Esophagus muscularis mucosa (tissue), 4 donors: Measurements from ENCODE around the gene RBL1. TPM values are rescaled to one million over a fixed set of nuclear protein-coding genes. Genes with fewer than 3 reads are reported as not detected.

Experiments used
- DNase-seq: peaks from one replicate; pipeline ENCODE4 v3.0.0-alpha.2; 2017; ENCODE audit errors: extremely low spot score
- H3K27ac ChIP-seq, 4 donors: fragments of 200-600 bp; sonication (generic); replicated peaks in 1 of 4; 1 replicate in 3 of 4; 2 replicates in 1 of 4; pipeline ENCODE4 v1.5.1; 2016 to 2019; ENCODE audit warnings: mild to moderate bottlenecking in 1 of 4
- H3K27me3 ChIP-seq, 4 donors: fragments of 200-600 bp; sonication (generic); one replicate each; pipeline versions ENCODE4 v1.5.1 to v1.6.0; 2016 to 2019
- H3K36me3 ChIP-seq, 4 donors: fragments of 200-600 bp; sonication (generic); one replicate each; pipeline ENCODE4 v1.5.1; 2016 to 2019
- H3K4me1 ChIP-seq, 4 donors: fragments of 200-600 bp; sonication (generic); one replicate each; pipeline ENCODE4 v1.5.1; 2016 to 2019
- H3K4me3 ChIP-seq, 4 donors: fragments of 200-600 bp; sonication (generic); 1 replicate in 2 of 4; 2 replicates in 2 of 4; pipeline ENCODE4 v1.5.1; 2016 to 2019; ENCODE audit warnings: mild to moderate bottlenecking in 4 of 4, moderate library complexity in 1 of 4
- H3K9me3 ChIP-seq, 4 donors: fragments of 200-600 bp; sonication (generic); 1 replicate in 3 of 4; 2 replicates in 1 of 4; pipeline ENCODE4 v1.5.1; 2016 to 2019
- CTCF ChIP-seq, 3 experiments: fragments of 200-600 bp in 2 of 3; fragments of 450-650 bp in 1 of 3; sonication (generic) in 2 of 3; IDR thresholded peaks; one replicate each; pipeline ENCODE4 v1.5.1; 2017 to 2019; ENCODE audit warnings: antibody characterized with exemption in 3 of 3, mild to moderate bottlenecking in 2 of 3, moderate library complexity in 1 of 3
- EP300 ChIP-seq: sonication (generic); formaldehyde crosslinking; IDR thresholded peaks from one replicate; pipeline ENCODE4 v1.6.1; 2017; ENCODE audit warnings: antibody characterized with exemption
- POLR2A ChIP-seq: fragments of 450-650 bp; IDR thresholded peaks from one replicate; pipeline ENCODE4 v1.6.1; 2017; ENCODE audit warnings: antibody characterized with exemption, moderate library complexity, mild to moderate bottlenecking, low read depth
- POLR2AphosphoS5 ChIP-seq, 2 donors: sonication (generic); formaldehyde crosslinking; IDR thresholded peaks; one replicate each; pipeline ENCODE4 v1.6.1; 2017; ENCODE audit warnings: antibody characterized with exemption in 2 of 2
- WGBS: methylation state at CpG from one replicate; pipeline ENCODE4 v1.1.5; 2018; 5-methylcytosine and 5-hydroxymethylcytosine counted together
- intact Hi-C: fragments of 100-400 bp; cut with DNase I; formaldehyde crosslinking; loops from one replicate; pipeline ENCODE4 v1.15.1; 2023
- total RNA-seq, 4 donors: library from RNA; depleted of rRNA; stranded (reverse); fragments of >200 nt; gene quantifications; one replicate each; pipeline versions ENCODE4 v1.1.0 to v1.2.1, GENCODE V29; 2016

Gene RBL1
- total RNA-seq, 4 donors from 2014 or later: 4.3 to 8.3 (median 5.7) TPM

GRCh38 chr20:36984257-36984638 lies 111.5 kb downstream of the RBL1 start:
- no peak for DNase-seq
- Histone ChIP-seq H3K4me3 (no peak overlapping the region), H3K4me1 (no peaks in the 10 kb centered on the region), H3K9me3 (no peaks in the 10 kb centered on the region), H3K36me3 (no peaks in the 10 kb centered on the region), H3K27me3 (no peaks in the 10 kb centered on the region), H3K27ac (no peak overlapping the region)
- WGBS: 47% methylated on average over 6 of the region's 6 CpGs
- TF ChIP-seq EP300 (no peak), POLR2AphosphoS5 (IDR thresholded peaks at IDR 0.05) (no peak), CTCF (IDR thresholded peaks at IDR 0.05) (no peak), POLR2A (no peak)
- intact Hi-C loops: no loop called here

- TF ChIP-seq POLR2AphosphoS5 (IDR thresholded peaks at IDR 0.05) (no peak), POLR2A (no peak), EP300 (no peak), CTCF (IDR thresholded peaks at IDR 0.05) (no peak)
- intact Hi-C loops: no loop called here
- H3K4me3 ChIP-seq: no peak overlapping the region
- no peak overlapping the region for H3K27ac ChIP-seq
- WGBS: 73% methylated on average over 3 of the region's 3 CpGs
- H3K36me3 ChIP-seq: no peaks in the 10 kb centered on the region
- DNase-seq: no peak
- no peaks in the 10 kb centered on the region for H3K9me3 ChIP-seq
- H3K4me1 ChIP-seq: peaks cover 0 to 6% (median 0%) of the 10 kb centered on the region in 4 donors
- H3K27me3 ChIP-seq: no peaks in the 10 kb centered on the region
Observed at GRCh38 chr20:36975099-36975818, 120.5 kb downstream of the RBL1 start.

- no peak overlapping the region for H3K4me3 ChIP-seq
- no peaks in the 10 kb centered on the region for H3K36me3 ChIP-seq
- WGBS: 92% methylated on average over 3 of the region's 3 CpGs
- peaks cover 0 to 6% (median 0%) of the 10 kb centered on the region in 4 donors for H3K4me1 ChIP-seq
- no peak overlapping the region for H3K27ac ChIP-seq
- no peak for TF ChIP-seq POLR2A
- no peak for TF ChIP-seq EP300
- TF ChIP-seq CTCF (IDR thresholded peaks at IDR 0.05): no peak
- no peak for TF ChIP-seq POLR2AphosphoS5 (IDR thresholded peaks at IDR 0.05)
- intact Hi-C loops: no loop called here
- H3K27me3 ChIP-seq: no peaks in the 10 kb centered on the region
- no peaks in the 10 kb centered on the region for H3K9me3 ChIP-seq
- DNase-seq: no peak
Observed at GRCh38 chr20:36974660-36975059, 121.1 kb downstream of the RBL1 start.

- intact Hi-C loops: no loop called here
- H3K27me3 ChIP-seq: no peaks in the 10 kb centered on the region
- H3K4me3 ChIP-seq: no peak overlapping the region
- no peaks in the 10 kb centered on the region for H3K36me3 ChIP-seq
- TF ChIP-seq POLR2AphosphoS5 (IDR thresholded peaks at IDR 0.05) (no peak), EP300 (no peak), POLR2A (no peak), CTCF (IDR thresholded peaks at IDR 0.05) (no peak)
- WGBS: 55% methylated on average over 1 of the region's 1 CpG
- no peak overlapping the region for H3K27ac ChIP-seq
- H3K9me3 ChIP-seq: no peaks in the 10 kb centered on the region
- peaks cover 0 to 6% (median 0%) of the 10 kb centered on the region in 4 donors for H3K4me1 ChIP-seq
- no peak for DNase-seq
Observed at GRCh38 chr20:36971103-36971502, 124.7 kb downstream of the RBL1 start.
